CD14-positive monocyte (primary cell): Measurements from ENCODE around the gene FBXO22. TPM values are rescaled to one million over a fixed set of nuclear protein-coding genes. Genes with fewer than 3 reads are reported as not detected.
"Not testable (repeated sequence)": the region's sequence is repeated elsewhere in the genome, so short reads cannot be mapped to it uniquely, and the experiment has no call there.

Source experiments
- DNase-seq, 3 donors: peaks; one replicate each; pipeline ENCODE4 v3.0.0-alpha.2; 2011 to 2022
- H2AFZ ChIP-seq: 2 replicates; pipeline ENCODE4 v1.6.0; 2012; ENCODE audit warnings: mild to moderate bottlenecking, low read depth, low read length, inconsistent platforms; ENCODE audit not compliant: insufficient read depth, poor library complexity, severe bottlenecking
- H3K27ac ChIP-seq, 2 donors: 1 replicate in 1 of 2; 2 replicates in 1 of 2; pipeline ENCODE4 v1.5.1; 2012 to 2013; ENCODE audit warnings: low read length in 2 of 2, control low read depth in 1 of 2, inconsistent platforms in 1 of 2, low read depth in 1 of 2, mild to moderate bottlenecking in 1 of 2
- H3K27me3 ChIP-seq, 2 donors: one replicate each; pipeline versions ENCODE4 v1.6.0 to v1.6.1; 2011 to 2013; ENCODE audit warnings: low read length in 2 of 2; ENCODE audit not compliant: control insufficient read depth in 2 of 2, insufficient read depth in 2 of 2
- H3K36me3 ChIP-seq, 2 donors: replicated peaks in 1 of 2; 1 replicate in 1 of 2; 2 replicates in 1 of 2; pipeline versions ENCODE4 v1.5.1 to v1.6.1; 2012 to 2013; ENCODE audit warnings: low read length in 2 of 2, control low read depth in 1 of 2, inconsistent platforms in 1 of 2, mild to moderate bottlenecking in 1 of 2; ENCODE audit not compliant: insufficient read depth in 2 of 2, control insufficient read depth in 1 of 2
- H3K4me1 ChIP-seq, 2 donors: 1 replicate in 1 of 2; 2 replicates in 1 of 2; pipeline versions ENCODE4 v1.5.1 to v1.6.1; 2012 to 2013; ENCODE audit warnings: low read length in 2 of 2, control low read depth in 1 of 2, inconsistent platforms in 1 of 2, mild to moderate bottlenecking in 1 of 2, moderate library complexity in 1 of 2; ENCODE audit not compliant: insufficient read depth in 2 of 2, control insufficient read depth in 1 of 2
- H3K4me2 ChIP-seq: replicated peaks from 2 replicates; pipeline ENCODE3; 2012; ENCODE audit warnings: low read length, moderate library complexity, mild to moderate bottlenecking; ENCODE audit not compliant: poor library complexity, severe bottlenecking; ENCODE audit errors: extremely low read depth
- H3K4me3 ChIP-seq, 3 experiments: fragments of 200-600 bp in 1 of 3; sonication (generic) in 1 of 3; replicated peaks in 1 of 3; 1 replicate in 2 of 3; 2 replicates in 1 of 3; pipeline ENCODE4 v1.5.1; 2011 to 2013; ENCODE audit warnings: low read length in 3 of 3, mild to moderate bottlenecking in 3 of 3, control low read depth in 2 of 3, low read depth in 2 of 3, inconsistent platforms in 1 of 3, moderate library complexity in 1 of 3
- H3K79me2 ChIP-seq: 2 replicates; pipeline ENCODE4 v1.6.0; 2012; ENCODE audit warnings: mild to moderate bottlenecking, control low read depth, inconsistent platforms, low read length, moderate library complexity; ENCODE audit not compliant: insufficient read depth
- H3K9ac ChIP-seq: 2 replicates; pipeline ENCODE4 v1.6.0; 2017; ENCODE audit warnings: low read length, mild to moderate bottlenecking; ENCODE audit not compliant: insufficient read depth, poor library complexity, severe bottlenecking
- H3K9me3 ChIP-seq, 2 donors: replicated peaks in 1 of 2; 1 replicate in 1 of 2; 2 replicates in 1 of 2; pipeline versions ENCODE4 v1.5.1 to v1.6.1; 2012 to 2013; ENCODE audit warnings: low read length in 2 of 2, control low read depth in 1 of 2; ENCODE audit not compliant: control insufficient read depth in 1 of 2, insufficient read depth in 1 of 2
- H4K20me1 ChIP-seq: 2 replicates; pipeline ENCODE4 v1.6.0; 2012; ENCODE audit warnings: mild to moderate bottlenecking, low read length, control low read depth, moderate library complexity; ENCODE audit not compliant: insufficient read depth
- H3K27ac Mint-ChIP-seq, 7 donors: one replicate each; pipeline ENCODE4 v1.8.0; 2020; ENCODE audit warnings: mild to moderate bottlenecking in 7 of 7, mixed read lengths in 7 of 7, moderate library complexity in 6 of 7, inconsistent platforms in 2 of 7
- H3K27me3 Mint-ChIP-seq, 3 donors: one replicate each; pipeline ENCODE4 v1.8.0; 2021 to 2022; ENCODE audit warnings: low read depth in 3 of 3, mild to moderate bottlenecking in 3 of 3, mixed read lengths in 3 of 3, moderate library complexity in 3 of 3, inconsistent platforms in 1 of 3
- H3K36me3 Mint-ChIP-seq, 2 donors: one replicate each; pipeline ENCODE4 v1.8.0; 2020; ENCODE audit warnings: mixed read lengths in 2 of 2, inconsistent platforms in 1 of 2, mild to moderate bottlenecking in 1 of 2
- H3K4me1 Mint-ChIP-seq: one replicate; pipeline ENCODE4 v1.8.0; 2020; ENCODE audit warnings: mild to moderate bottlenecking, mixed read lengths
- H3K4me3 Mint-ChIP-seq, 2 donors: one replicate each; pipeline ENCODE4 v1.8.0; 2020; ENCODE audit warnings: mild to moderate bottlenecking in 2 of 2, mixed read lengths in 2 of 2, moderate library complexity in 1 of 2
- H3K9me3 Mint-ChIP-seq, 7 donors: one replicate each; pipeline ENCODE4 v1.8.0; 2020 to 2022; ENCODE audit warnings: mixed read lengths in 7 of 7, mild to moderate bottlenecking in 6 of 7, moderate library complexity in 6 of 7, inconsistent platforms in 2 of 7
- WGBS: methylation state at CpG from one replicate; pipeline ENCODE4 v1.1.5; 2013; ENCODE audit warnings: missing lambda C conversion rate; ENCODE audit not compliant: insufficient coverage; 5-methylcytosine and 5-hydroxymethylcytosine counted together
- intact Hi-C, 2 donors: fragments of 100-400 bp; cut with micrococcal nuclease; formaldehyde crosslinking; loops; one replicate each; pipeline versions ENCODE4 v1.15.0 to v1.15.1; 2023
- polyA plus RNA-seq, 3 donors: library from polyadenylated mRNA; depleted of rRNA in 1 of 3; unstranded in 2 of 3; stranded (reverse) in 1 of 3; fragments of 300-500 nt in 2 of 3; fragments of >200 nt in 1 of 3; fragmentation: Illumina TruSeq in 2 of 3; gene quantifications; 1 replicate in 2 of 3; 2 replicates in 1 of 3; pipeline ENCODE4 v1.2.3, GENCODE V29; 2012 to 2021
- TF ChIP-seq, protein P1 (sequence below): fragments of 200-600 bp; IDR thresholded peaks from one replicate; pipeline ENCODE4 v1.8.0; 2022; ENCODE audit warnings: antibody characterized with exemption, mild to moderate bottlenecking

Gene FBXO22
- polyA plus RNA-seq, 3 donors, result 4.2 to 12.8 (median 12.3) TPM

DNA sequence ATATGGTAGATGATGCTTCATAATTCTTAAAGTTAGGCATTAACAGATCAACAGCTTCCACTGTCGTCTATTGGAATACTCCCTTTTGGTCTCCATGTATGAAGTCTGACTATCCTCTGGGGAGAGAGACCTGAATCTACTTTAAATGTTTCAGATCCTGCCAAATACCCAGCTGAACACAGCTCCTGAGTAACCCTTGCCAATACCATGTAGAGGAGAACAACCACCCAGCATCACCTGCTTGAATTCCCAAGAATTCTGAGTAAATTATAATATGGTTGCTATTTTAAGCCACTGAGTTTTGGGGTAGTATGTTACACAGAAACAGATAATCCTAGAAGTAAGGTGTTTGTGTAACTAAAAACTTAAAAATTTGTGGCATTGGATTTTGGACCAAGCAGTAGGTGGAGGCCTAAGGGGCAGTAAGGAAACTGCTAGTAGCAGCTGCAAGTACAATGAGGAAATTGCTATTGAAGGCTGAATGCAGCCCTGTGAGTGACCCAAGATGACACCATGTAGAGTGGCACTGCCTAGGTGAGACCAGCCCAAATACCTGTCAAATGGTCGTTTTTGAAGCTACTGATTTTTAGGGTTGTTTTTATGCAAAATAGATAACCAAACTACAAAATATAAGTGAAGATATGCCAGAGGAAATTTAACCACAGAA lies 77.6 kb downstream of the FBXO22 start:
- H3K9ac ChIP-seq, result no peak overlapping the region
- peaks cover 4 to 5% of the 10 kb centered on the region in 2 donors for H3K4me1 ChIP-seq
- H3K79me2 ChIP-seq, result no peaks in the 10 kb centered on the region
- TF ChIP-seq, protein P1, sequence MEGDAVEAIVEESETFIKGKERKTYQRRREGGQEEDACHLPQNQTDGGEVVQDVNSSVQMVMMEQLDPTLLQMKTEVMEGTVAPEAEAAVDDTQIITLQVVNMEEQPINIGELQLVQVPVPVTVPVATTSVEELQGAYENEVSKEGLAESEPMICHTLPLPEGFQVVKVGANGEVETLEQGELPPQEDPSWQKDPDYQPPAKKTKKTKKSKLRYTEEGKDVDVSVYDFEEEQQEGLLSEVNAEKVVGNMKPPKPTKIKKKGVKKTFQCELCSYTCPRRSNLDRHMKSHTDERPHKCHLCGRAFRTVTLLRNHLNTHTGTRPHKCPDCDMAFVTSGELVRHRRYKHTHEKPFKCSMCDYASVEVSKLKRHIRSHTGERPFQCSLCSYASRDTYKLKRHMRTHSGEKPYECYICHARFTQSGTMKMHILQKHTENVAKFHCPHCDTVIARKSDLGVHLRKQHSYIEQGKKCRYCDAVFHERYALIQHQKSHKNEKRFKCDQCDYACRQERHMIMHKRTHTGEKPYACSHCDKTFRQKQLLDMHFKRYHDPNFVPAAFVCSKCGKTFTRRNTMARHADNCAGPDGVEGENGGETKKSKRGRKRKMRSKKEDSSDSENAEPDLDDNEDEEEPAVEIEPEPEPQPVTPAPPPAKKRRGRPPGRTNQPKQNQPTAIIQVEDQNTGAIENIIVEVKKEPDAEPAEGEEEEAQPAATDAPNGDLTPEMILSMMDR, result no peak
- peaks cover 0 to 10% of the 10 kb centered on the region in 2 donors for H3K9me3 ChIP-seq
- Mint-ChIP-seq H3K27me3 (no peaks in the 10 kb centered on the region), H3K27ac (no peak overlapping the region), H3K9me3 (peaks cover 0 to 8% (median 6%) of the 10 kb centered on the region in 7 donors), H3K4me1 (peaks cover 11% of the 10 kb centered on the region), H3K4me3 (no peak overlapping the region), H3K36me3 (peaks cover 0 to 3% of the 10 kb centered on the region in 2 donors)
- no CpG with 5 or more reads among the region's 2 CpGs for WGBS
- no peak for DNase-seq
- no peak overlapping the region for H3K4me3 ChIP-seq
- H2AFZ ChIP-seq, result no peak overlapping the region
- no peaks in the 10 kb centered on the region for H3K36me3 ChIP-seq
- H4K20me1 ChIP-seq, result no peaks in the 10 kb centered on the region
- no peak overlapping the region for H3K27ac ChIP-seq
- intact Hi-C loops, result no loop called here
- H3K4me2 ChIP-seq, result no peak overlapping the region
- no peaks in the 10 kb centered on the region for H3K27me3 ChIP-seq

DNA sequence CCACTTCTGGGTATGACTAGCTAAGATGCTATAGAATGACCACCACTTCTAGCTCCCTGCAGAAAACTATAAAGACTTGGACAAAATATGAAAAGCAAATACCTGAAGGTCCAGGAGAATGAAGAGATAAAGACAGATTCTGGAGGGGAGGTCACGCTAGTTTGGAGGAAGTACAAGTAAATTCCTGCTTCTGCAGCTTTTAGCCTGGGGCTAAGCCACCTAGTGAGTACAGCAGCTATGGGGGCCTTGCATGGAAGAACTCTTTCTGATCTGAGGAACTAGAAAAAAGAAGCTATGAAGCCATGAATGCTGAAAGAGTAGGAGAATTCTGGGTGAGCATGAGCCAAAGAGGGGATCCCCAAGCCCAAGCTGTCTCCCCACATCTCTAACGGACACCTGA lies 78.8 kb downstream of the FBXO22 start:
- Mint-ChIP-seq H3K27me3 (no peaks in the 10 kb centered on the region), H3K4me3 (no peak overlapping the region), H3K4me1 (peaks cover 11% of the 10 kb centered on the region), H3K27ac (no peak overlapping the region), H3K9me3 (peaks cover 0 to 4% (median 3%) of the 10 kb centered on the region in 7 donors), H3K36me3 (no peaks in the 10 kb centered on the region)
- WGBS, result 50% methylated on average over 1 of the region's 2 CpGs
- Histone ChIP-seq H3K27me3 (no peaks in the 10 kb centered on the region), H3K9ac (no peak overlapping the region), H3K4me2 (no peak overlapping the region), H2AFZ (no peak overlapping the region), H3K4me3 (no peak overlapping the region), H3K79me2 (no peaks in the 10 kb centered on the region), H3K4me1 (peaks cover 4 to 5% of the 10 kb centered on the region in 2 donors), H3K36me3 (no peaks in the 10 kb centered on the region), H3K27ac (no peak overlapping the region), H4K20me1 (no peaks in the 10 kb centered on the region), H3K9me3 (peaks cover 0 to under 1% of the 10 kb centered on the region in 2 donors)
- TF ChIP-seq, protein P1, result no peak
- DNase-seq, result no peak
- intact Hi-C loops, result no loop called here

- 100% methylated on average over 1 of the region's 3 CpGs for WGBS
- not testable (repeated sequence) for H3K27me3 Mint-ChIP-seq
These were observed 81.0 kb downstream of the FBXO22 start for GRCh38 chr15:75984706-75985105.

More at GRCh38 chr15:75984706-75985105, 81.0 kb downstream of the FBXO22 start:
- H3K9ac ChIP-seq, H3K4me3 Mint-ChIP-seq, H3K4me3 ChIP-seq, intact Hi-C loops, H3K9me3 ChIP-seq, H3K9me3 Mint-ChIP-seq, H2AFZ ChIP-seq, H3K4me1 ChIP-seq, H3K27me3 ChIP-seq, H3K36me3 ChIP-seq, H3K36me3 Mint-ChIP-seq, H3K27ac ChIP-seq, H3K4me2 ChIP-seq, H3K79me2 ChIP-seq, H4K20me1 ChIP-seq: not testable (repeated sequence)
- Mint-ChIP-seq H3K27ac (peak overlapping the region in 5 of 7 donors; percentile 1 to 53 (median 16)), H3K4me1 (peaks cover 12% of the 10 kb centered on the region)
- peak; percentile 18 to 29 (median 19) for DNase-seq
